B cell (primary cell): ENCODE results near the gene ASH1L. TPM values are rescaled to one million over a fixed set of nuclear protein-coding genes. Genes with fewer than 3 reads are reported as not detected.

Experiments used
- ATAC-seq: fragments of 200-7000 bp; cut with Tn5 transposase; one replicate; pipeline ENCODE4 v1.10.0; 2021; ENCODE audit warnings: low read depth, mild to moderate bottlenecking, moderate number of reproducible peaks, moderate library complexity
- CTCF ChIA-PET: fragments of 350-600 bp; sonication (Branson Sonifier 250); formaldehyde crosslinking; loops from one replicate; lab custom pipeline; 2021; ENCODE audit warnings: antibody characterized with exemption, inconsistent platforms; lab: Charles Lee
- POLR2A ChIA-PET: fragments of 350-600 bp; sonication (Branson Sonifier 250); formaldehyde crosslinking; loops from one replicate; lab custom pipeline; 2021; ENCODE audit warnings: antibody characterized with exemption; lab: Charles Lee
- DNase-seq: peaks from one replicate; pipeline ENCODE4 v3.0.0; 2013
- H2AFZ ChIP-seq: 2 replicates; pipeline ENCODE4 v1.6.1; 2012; ENCODE audit warnings: mild to moderate bottlenecking, low read depth, low read length; ENCODE audit not compliant: insufficient read depth, poor library complexity, severe bottlenecking
- H3K27ac ChIP-seq, 2 donors: 1 replicate in 1 of 2; 2 replicates in 1 of 2; pipeline ENCODE4 v1.5.1; 2012 to 2013; ENCODE audit warnings: low read length in 2 of 2, mild to moderate bottlenecking in 2 of 2, moderate library complexity in 1 of 2
- H3K27me3 ChIP-seq, 4 experiments: fragments of 200-600 bp in 1 of 4; sonication (generic) in 1 of 4; replicated peaks in 1 of 4; 1 replicate in 2 of 4; 2 replicates in 2 of 4; pipeline versions ENCODE4 v1.6.1 to v1.7.0; 2013 to 2016; ENCODE audit warnings: low read length in 3 of 4, mild to moderate bottlenecking in 2 of 4, mixed read lengths in 1 of 4, moderate library complexity in 1 of 4; ENCODE audit not compliant: insufficient read depth in 4 of 4, control insufficient read depth in 3 of 4; ENCODE audit errors: control extremely low read depth in 1 of 4
- H3K36me3 ChIP-seq, 2 experiments: replicated peaks in 1 of 2; 1 replicate in 1 of 2; 2 replicates in 1 of 2; pipeline versions ENCODE4 v1.6.1 to v1.7.1; 2013; ENCODE audit warnings: low read length in 1 of 2; ENCODE audit not compliant: insufficient read depth in 2 of 2, control insufficient read depth in 1 of 2; ENCODE audit errors: control extremely low read depth in 1 of 2, extremely low read depth in 1 of 2
- H3K4me1 ChIP-seq, 2 donors: fragments of 200-600 bp in 1 of 2; sonication (generic) in 1 of 2; 1 replicate in 1 of 2; 2 replicates in 1 of 2; pipeline versions ENCODE4 v1.5.1 to v1.6.1; 2013 to 2017; ENCODE audit warnings: low read length in 2 of 2; ENCODE audit not compliant: control insufficient read depth in 2 of 2, insufficient read depth in 2 of 2
- H3K4me2 ChIP-seq: replicated peaks from 2 replicates; pipeline ENCODE3; 2012; ENCODE audit warnings: mild to moderate bottlenecking, low read depth, low read length; ENCODE audit not compliant: poor library complexity, severe bottlenecking
- H3K4me3 ChIP-seq, 5 experiments: fragments of 200-600 bp in 1 of 5; sonication (generic) in 1 of 5; 1 replicate in 3 of 5; 2 replicates in 2 of 5; pipeline versions ENCODE4 v1.5.1 to v1.7.0; 2011 to 2016; ENCODE audit warnings: low read length in 4 of 5, mild to moderate bottlenecking in 4 of 5, low read depth in 2 of 5, control low read depth in 1 of 5, moderate library complexity in 1 of 5; ENCODE audit not compliant: insufficient read depth in 1 of 5; ENCODE audit errors: control extremely low read depth in 1 of 5, extremely low read depth in 1 of 5
- H3K79me2 ChIP-seq: fragments of 200-600 bp; sonication (generic); one replicate; pipeline ENCODE4 v1.6.0; 2016; ENCODE audit warnings: low read length; ENCODE audit not compliant: control insufficient read depth, insufficient read depth
- H3K9ac ChIP-seq: fragments of 200-600 bp; sonication (generic); 2 replicates; pipeline ENCODE4 v1.6.1; 2017; ENCODE audit warnings: mild to moderate bottlenecking, low read length, moderate library complexity
- H3K9me3 ChIP-seq, 3 donors: one replicate each; pipeline versions ENCODE4 v1.6.1 to v1.7.1; 2013; ENCODE audit warnings: low read length in 2 of 3; ENCODE audit not compliant: control insufficient read depth in 2 of 3, insufficient read depth in 1 of 3; ENCODE audit errors: control extremely low read depth in 1 of 3
- H4K20me1 ChIP-seq: 2 replicates; pipeline ENCODE4 v1.6.0; 2012; ENCODE audit warnings: mild to moderate bottlenecking, low read length; ENCODE audit not compliant: insufficient read depth, control insufficient read depth, poor library complexity, severe bottlenecking
- H3K27ac Mint-ChIP-seq: one replicate; pipeline ENCODE4 v1.8.0; 2021; ENCODE audit warnings: mixed read lengths
- H3K27me3 Mint-ChIP-seq: one replicate; pipeline ENCODE4 v1.8.0; 2021; ENCODE audit warnings: mixed read lengths
- H3K4me1 Mint-ChIP-seq: one replicate; pipeline ENCODE4 v1.8.0; 2021; ENCODE audit warnings: mixed read lengths
- H3K4me3 Mint-ChIP-seq: one replicate; pipeline ENCODE4 v1.8.0; 2021; ENCODE audit warnings: mixed read lengths
- H3K9me3 Mint-ChIP-seq: one replicate; pipeline ENCODE4 v1.8.0; 2022; ENCODE audit warnings: mixed read lengths; ENCODE audit not compliant: insufficient read depth
- CTCF ChIP-seq: fragments of 200-600 bp; IDR thresholded peaks from one replicate; pipeline ENCODE4 v1.8.0; 2022; ENCODE audit warnings: antibody characterized with exemption, mild to moderate bottlenecking
- EZH2 ChIP-seq: IDR thresholded peaks from 2 replicates; pipeline ENCODE4 v1.6.1; 2012; ENCODE audit warnings: borderline replicate concordance, low read depth, mild to moderate bottlenecking, moderate library complexity, low read length; ENCODE audit not compliant: insufficient read depth, poor library complexity, severe bottlenecking
- WGBS: methylation state at CpG from one replicate; pipeline ENCODE4 v1.1.5; 2013; ENCODE audit warnings: missing lambda C conversion rate; ENCODE audit not compliant: insufficient coverage; 5-methylcytosine and 5-hydroxymethylcytosine counted together
- intact Hi-C: fragments of 100-400 bp; cut with micrococcal nuclease; formaldehyde crosslinking; loops from one replicate; pipeline ENCODE4 v1.10.0; 2022
- polyA plus RNA-seq: library from polyadenylated mRNA; depleted of rRNA; stranded (reverse); fragments of >200 nt; gene quantifications from 2 replicates; pipeline ENCODE4 v1.2.3, GENCODE V29; 2012
- total RNA-seq, 2 donors: library from RNA; stranded (reverse); fragments of 120-200 nt in 1 of 2; gene quantifications; 1 replicate in 1 of 2; 2 replicates in 1 of 2; pipeline versions ENCODE4 v1.2.3 to v1.2.4, GENCODE V29; 2013 to 2022

The ASH1L gene
- total and polyA plus RNA-seq, 2 donors (not counting 1 experiment from before 2014, with no cell fraction given), result 17.7 to 124 TPM

GRCh38 chr1:155466996-155467395 lies 95.6 kb downstream of the ASH1L start:
- H3K4me3 Mint-ChIP-seq, result peak overlapping the region; percentile 17
- POLR2A ChIA-PET, result interaction anchor here (1.0 kb wide), 1 partner anchor 33 kb away, joined by 4 read pairs; no protein-coding TSS in a partner anchor
- no peak overlapping the region for H2AFZ ChIP-seq
- CTCF ChIA-PET, result interaction anchor here (0.9 to 1.3 kb wide), 3 partner anchors 33 to 145 kb away, joined by 3 to 4 read pairs (median 3); no protein-coding TSS in a partner anchor
- no peak for DNase-seq
- H4K20me1 ChIP-seq, result peaks cover 12% of the 10 kb centered on the region
- no peak for TF ChIP-seq EZH2
- TF ChIP-seq CTCF, result no peak
- peaks cover 44% of the 10 kb centered on the region for H3K4me1 Mint-ChIP-seq
- peaks cover 0 to 11% of the 10 kb centered on the region in 2 donors for H3K4me1 ChIP-seq
- peaks cover 6 to 11% of the 10 kb centered on the region in 2 experiments for H3K36me3 ChIP-seq
- H3K4me3 ChIP-seq, result no peak overlapping the region
- peaks cover 54% of the 10 kb centered on the region for H3K79me2 ChIP-seq
- H3K9ac ChIP-seq, result no peak overlapping the region
- H3K27me3 Mint-ChIP-seq, result no peaks in the 10 kb centered on the region
- peak overlapping the region in 1 of 2 donors; percentile 57 for H3K27ac ChIP-seq
- H3K27ac Mint-ChIP-seq, result peak overlapping the region; percentile 43
- peaks cover 6 to 10% (median 8%) of the 10 kb centered on the region in 3 donors for H3K9me3 ChIP-seq
- H3K9me3 Mint-ChIP-seq, result no peaks in the 10 kb centered on the region
- no peak for ATAC-seq
- H3K4me2 ChIP-seq, result no peak overlapping the region
- intact Hi-C loops, result no loop called here
- no peaks in the 10 kb centered on the region for H3K27me3 ChIP-seq

GRCh38 chr1:155466617-155466972 lies 96.0 kb downstream of the ASH1L start:
- no peak overlapping the region for H2AFZ ChIP-seq
- TF ChIP-seq EZH2, result no peak
- no peak for TF ChIP-seq CTCF
- peaks cover 3 to 6% (median 4%) of the 10 kb centered on the region in 3 donors for H3K9me3 ChIP-seq
- peak overlapping the region; percentile 80 for H3K27ac Mint-ChIP-seq
- peaks cover 3 to 10% of the 10 kb centered on the region in 2 experiments for H3K36me3 ChIP-seq
- H3K4me2 ChIP-seq, result no peak overlapping the region
- WGBS, result no CpG with 5 or more reads among the region's 1 CpG
- H3K9ac ChIP-seq, result no peak overlapping the region
- H3K9me3 Mint-ChIP-seq, result no peaks in the 10 kb centered on the region
- H3K4me3 Mint-ChIP-seq, result peak overlapping the region; percentile 34
- DNase-seq, result peak; percentile 19
- no peak overlapping the region for H3K4me3 ChIP-seq
- H3K4me1 Mint-ChIP-seq, result peaks cover 44% of the 10 kb centered on the region
- H3K27me3 ChIP-seq, result no peaks in the 10 kb centered on the region
- ATAC-seq, result peak; percentile 44
- no peaks in the 10 kb centered on the region for H3K27me3 Mint-ChIP-seq
- H3K4me1 ChIP-seq, result peaks cover 0 to 11% of the 10 kb centered on the region in 2 donors
- H3K79me2 ChIP-seq, result peaks cover 50% of the 10 kb centered on the region
- peak overlapping the region in 1 of 2 donors; percentile 57 for H3K27ac ChIP-seq
- intact Hi-C loops, result no loop called here
- POLR2A ChIA-PET, result interaction anchor here (1.0 kb wide), 1 partner anchor 34 kb away, joined by 4 read pairs; no protein-coding TSS in a partner anchor
- H4K20me1 ChIP-seq, result peaks cover 8% of the 10 kb centered on the region
- CTCF ChIA-PET, result interaction anchor here (0.9 to 1.3 kb wide), 3 partner anchors 33 to 145 kb away, joined by 3 to 4 read pairs (median 3); no protein-coding TSS in a partner anchor
